Measurements from ENCODE around the gene EFHC1. TPM values are rescaled to one million over a fixed set of nuclear protein-coding genes. Genes with fewer than 3 reads are reported as not detected.
"Not testable (repeated sequence)": the region's sequence is repeated elsewhere in the genome, so short reads cannot be mapped to it uniquely, and the experiment has no call there.

The EFHC1 gene
- total RNA-seq, 8 experiments from 2014 or later = 15.5 to 74.2 (median 32.0) TPM

GRCh38 chr6:52420668-52421358, 671 bp downstream of the EFHC1 start:
- in situ Hi-C loops (cut with MboI; ENCODE audit: low pct_unique_long_range_greater_than_20kb in 2 of 9, low sequenced_read_pairs in 9 of 9, unreplicated experiment in 9 of 9) = loop anchor here in 3 of 9 experiments (25.0 kb wide), 3 partner anchors 134 to 241 kb away; partner anchors contain the start of genes MCM3 (in 1 of the 3), TMEM14A (in 1 of the 3) and TRAM2 (in 1 of the 3)
- H3K27ac ChIP-seq = peak overlapping the region; percentile 0 to 7
- ATAC-seq (replicated peaks in 6 of 8) = peak; percentile 3 to 32 (median 18)

GRCh38 chr6:52422156-52422555, 2.0 kb downstream of the EFHC1 start:
- no peak for ATAC-seq (replicated peaks in 6 of 8)
- H3K4me3 ChIP-seq = no peak overlapping the region
- WGBS, 10 experiments = 69 to 100% (median 100%) methylated on average over 1 to 2 of the region's 2 CpGs; no CpG with 5 or more reads in 1 of the 10 experiments
- peaks cover 6 to 12% of the 10 kb centered on the region in 2 donors for H3K4me1 ChIP-seq (replicated peaks in 1 of 2)
- in situ Hi-C loops (cut with MboI; ENCODE audit: low pct_unique_long_range_greater_than_20kb in 2 of 9, low sequenced_read_pairs in 9 of 9, unreplicated experiment in 9 of 9) = loop anchor here in 3 of 9 experiments (25.0 kb wide), 3 partner anchors 135 to 240 kb away; partner anchors contain the start of genes MCM3 (in 1 of the 3), TMEM14A (in 1 of the 3) and TRAM2 (in 1 of the 3)
- no peak overlapping the region for H3K27ac ChIP-seq

More at GRCh38 chr6:52420668-52421358, 671 bp downstream of the EFHC1 start:
- H3K4me3 ChIP-seq = peak overlapping the region; percentile 43 to 69 (median 58)
- WGBS, 10 experiments = 0 to 4% (median 1%) methylated on average over 4 to 19 of the region's 21 CpGs
- peaks cover 8 to 12% of the 10 kb centered on the region in 2 donors for H3K4me1 ChIP-seq (replicated peaks in 1 of 2)

DNA sequence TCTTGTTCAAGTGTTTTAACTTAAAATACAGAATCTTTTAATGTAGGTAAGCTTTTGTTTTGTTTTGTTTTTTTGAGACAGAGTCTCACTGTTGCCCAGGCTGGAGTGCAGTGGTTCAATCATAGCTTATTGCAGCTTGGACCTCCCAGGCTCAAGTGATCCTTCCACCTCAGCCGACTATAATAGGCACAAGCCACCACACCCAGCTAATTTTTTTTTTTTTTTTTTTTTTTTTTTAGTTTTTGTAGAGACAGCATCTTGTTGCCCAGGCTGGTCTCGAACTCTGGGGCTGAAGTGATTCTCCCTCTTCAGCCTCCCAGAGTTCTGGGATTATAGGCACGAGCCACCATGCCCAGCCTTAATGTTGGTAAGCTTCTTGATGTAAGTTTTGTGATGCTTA, 3.3 kb downstream of the EFHC1 start:
- Histone ChIP-seq H3K4me1 (replicated peaks in 1 of 2) (peaks cover 4 to 12% of the 10 kb centered on the region in 2 donors), H3K27ac (no peak overlapping the region), H3K4me3 (no peak overlapping the region)
- in situ Hi-C loops (cut with MboI; ENCODE audit: low pct_unique_long_range_greater_than_20kb in 2 of 9, low sequenced_read_pairs in 9 of 9, unreplicated experiment in 9 of 9) = loop anchor here in 3 of 9 experiments (25.0 kb wide), 3 partner anchors 136 to 239 kb away; partner anchors contain the start of genes MCM3 (in 1 of the 3), TMEM14A (in 1 of the 3) and TRAM2 (in 1 of the 3)
- WGBS, 10 experiments = 52 to 93% (median 75%) methylated on average over 2 to 3 of the region's 3 CpGs; no CpG with 5 or more reads in 3 of the 10 experiments
- no peak for ATAC-seq (replicated peaks in 6 of 8)

DNA sequence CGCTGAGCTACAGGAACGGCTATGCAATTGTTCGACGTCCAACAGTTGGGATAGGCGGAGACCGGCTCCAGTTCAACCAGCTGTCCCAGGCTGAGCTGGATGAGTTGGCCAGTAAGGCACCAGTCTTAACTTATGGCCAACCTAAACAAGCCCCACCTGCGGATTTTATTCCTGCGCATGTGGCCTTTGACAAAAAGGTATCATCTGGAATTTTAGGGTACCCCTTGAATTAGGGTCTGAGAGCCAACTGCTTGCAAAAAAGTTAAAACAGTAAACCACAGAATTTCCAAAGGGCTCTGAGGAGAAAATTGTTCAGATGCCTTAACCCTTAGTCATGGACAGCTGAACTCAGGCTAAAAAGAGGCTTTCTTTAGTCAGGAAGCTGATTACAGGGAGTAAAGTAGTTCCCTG, 3.8 kb downstream of the EFHC1 start:
- H3K4me3 ChIP-seq = no peak overlapping the region
- WGBS, 10 experiments = 40 to 100% (median 86%) methylated on average over 1 to 8 of the region's 8 CpGs; no CpG with 5 or more reads in 3 of the 10 experiments
- in situ Hi-C loops (cut with MboI; ENCODE audit: low pct_unique_long_range_greater_than_20kb in 2 of 9, low sequenced_read_pairs in 9 of 9, unreplicated experiment in 9 of 9) = loop anchor here in 3 of 9 experiments (25.0 kb wide), 3 partner anchors 137 to 238 kb away; partner anchors contain the start of genes MCM3 (in 1 of the 3), TMEM14A (in 1 of the 3) and TRAM2 (in 1 of the 3)
- peaks cover 4 to 12% of the 10 kb centered on the region in 2 donors for H3K4me1 ChIP-seq (replicated peaks in 1 of 2)
- peak in 1 of 8 experiments; percentile 15 for ATAC-seq (replicated peaks in 6 of 8)
- H3K27ac ChIP-seq = no peak overlapping the region

DNA sequence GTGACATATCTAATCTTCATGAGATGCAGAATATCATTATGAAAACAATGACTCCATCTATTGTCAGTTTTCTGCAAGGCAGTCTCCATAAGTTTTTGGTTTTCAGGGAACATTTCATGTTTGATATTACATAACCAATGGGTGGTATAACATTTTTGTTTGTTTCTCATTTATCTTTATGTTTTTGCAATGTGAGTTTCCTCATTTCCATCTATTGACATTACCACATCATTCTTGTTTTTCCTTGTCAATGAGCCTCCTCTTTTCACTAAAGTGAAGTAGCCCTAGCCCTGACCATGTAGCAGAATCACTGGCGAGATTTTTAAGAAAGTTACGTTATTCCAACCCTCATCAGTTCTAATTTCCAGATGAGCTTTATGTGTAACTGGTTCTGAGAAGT, 4.4 kb downstream of the EFHC1 start:
- H3K4me1 ChIP-seq (replicated peaks in 1 of 2) = peaks cover 0 to 8% of the 10 kb centered on the region in 2 donors
- in situ Hi-C loops (cut with MboI; ENCODE audit: low pct_unique_long_range_greater_than_20kb in 2 of 9, low sequenced_read_pairs in 9 of 9, unreplicated experiment in 9 of 9) = loop anchor here in 3 of 9 experiments (25.0 kb wide), 3 partner anchors 137 to 238 kb away; partner anchors contain the start of genes MCM3 (in 1 of the 3), TMEM14A (in 1 of the 3) and TRAM2 (in 1 of the 3)
- no peak overlapping the region for H3K27ac ChIP-seq
- 86 to 100% (median 96%) methylated on average over 1 to 2 of the region's 2 CpGs; no CpG with 5 or more reads in 2 of the 10 experiments for WGBS, 10 experiments
- no peak for ATAC-seq (replicated peaks in 6 of 8)
- no peak overlapping the region for H3K4me3 ChIP-seq

DNA sequence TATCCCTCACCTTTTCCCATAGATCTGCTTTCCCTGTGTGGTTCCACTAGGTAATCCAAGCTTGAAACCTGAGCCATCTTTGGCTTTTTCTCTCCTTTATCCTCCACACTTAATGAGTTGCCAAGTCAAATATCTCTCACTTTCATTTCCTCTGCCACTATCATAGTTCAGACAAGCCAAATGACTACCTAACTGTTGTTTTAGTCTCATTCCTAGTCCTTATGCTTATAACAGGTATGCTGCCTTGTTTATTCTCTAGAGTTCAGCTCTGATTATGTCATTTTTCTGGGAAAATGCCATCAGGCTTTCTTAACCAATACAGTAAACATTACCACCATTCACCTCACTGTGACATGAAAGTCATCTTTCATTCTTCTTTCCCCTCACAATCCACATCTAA, 6.5 kb downstream of the EFHC1 start:
- no peak for ATAC-seq (replicated peaks in 6 of 8)
- Histone ChIP-seq H3K4me1 (replicated peaks in 1 of 2) (peaks cover 0 to 3% of the 10 kb centered on the region in 2 donors), H3K4me3 (no peak overlapping the region), H3K27ac (no peak overlapping the region)
- in situ Hi-C loops (cut with MboI; ENCODE audit: low pct_unique_long_range_greater_than_20kb in 2 of 9, low sequenced_read_pairs in 9 of 9, unreplicated experiment in 9 of 9) = no loop called here

DNA sequence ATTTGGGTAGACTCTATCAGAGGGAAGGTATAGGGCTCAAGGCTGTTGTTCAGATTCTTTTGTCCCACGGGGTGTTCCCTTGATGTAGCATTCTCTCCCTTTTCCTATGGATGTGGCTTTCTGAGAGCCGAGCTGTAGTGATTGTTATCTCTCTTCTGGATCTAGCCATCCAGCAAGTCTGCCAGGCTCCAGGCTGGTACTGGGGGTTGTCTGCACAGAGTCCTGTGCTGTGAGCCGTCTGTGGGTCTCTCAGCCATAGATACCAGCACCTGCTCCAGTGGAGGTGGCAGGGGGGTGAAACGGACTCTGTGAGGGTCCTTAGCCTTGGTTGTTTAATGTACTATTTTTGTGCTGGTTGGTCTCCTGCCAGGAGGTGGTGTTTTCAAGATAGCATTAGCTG, 13.2 kb downstream of the EFHC1 start:
- H3K4me1 ChIP-seq (replicated peaks in 1 of 2); H3K27ac ChIP-seq; H3K4me3 ChIP-seq; ATAC-seq (replicated peaks in 6 of 8); in situ Hi-C loops (cut with MboI; ENCODE audit: low pct_unique_long_range_greater_than_20kb in 2 of 9, low sequenced_read_pairs in 9 of 9, unreplicated experiment in 9 of 9): not testable (repeated sequence)
- 70 to 100% (median 84%) methylated on average over 1 to 2 of the region's 4 CpGs; no CpG with 5 or more reads in 5 of the 10 experiments for WGBS, 10 experiments

DNA sequence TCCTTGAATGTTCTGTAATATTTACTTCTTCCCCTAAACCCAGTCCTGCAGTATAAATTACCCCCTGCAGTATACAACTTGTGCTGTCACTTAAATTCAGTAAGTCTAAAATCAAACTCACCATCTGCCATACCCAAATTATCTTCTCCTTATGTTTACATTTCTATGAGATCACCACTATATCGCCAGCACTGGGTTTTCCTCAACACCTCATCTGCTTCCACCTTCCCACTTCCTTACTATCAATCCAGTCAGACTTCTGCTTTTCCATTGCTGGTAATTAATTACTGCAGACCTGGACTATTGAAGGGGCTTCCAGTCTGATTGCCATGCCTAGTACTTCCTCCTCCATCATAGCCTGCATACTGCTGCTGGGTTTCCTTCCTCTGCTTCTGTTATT, 15.2 kb downstream of the EFHC1 start:
- in situ Hi-C loops (cut with MboI; ENCODE audit: low pct_unique_long_range_greater_than_20kb in 2 of 9, low sequenced_read_pairs in 9 of 9, unreplicated experiment in 9 of 9) = no loop called here
- H3K4me3 ChIP-seq = no peak overlapping the region
- WGBS, 10 experiments = 27 to 100% (median 100%) methylated on average over 1 of the region's 1 CpG; no CpG with 5 or more reads in 4 of the 10 experiments

DNA sequence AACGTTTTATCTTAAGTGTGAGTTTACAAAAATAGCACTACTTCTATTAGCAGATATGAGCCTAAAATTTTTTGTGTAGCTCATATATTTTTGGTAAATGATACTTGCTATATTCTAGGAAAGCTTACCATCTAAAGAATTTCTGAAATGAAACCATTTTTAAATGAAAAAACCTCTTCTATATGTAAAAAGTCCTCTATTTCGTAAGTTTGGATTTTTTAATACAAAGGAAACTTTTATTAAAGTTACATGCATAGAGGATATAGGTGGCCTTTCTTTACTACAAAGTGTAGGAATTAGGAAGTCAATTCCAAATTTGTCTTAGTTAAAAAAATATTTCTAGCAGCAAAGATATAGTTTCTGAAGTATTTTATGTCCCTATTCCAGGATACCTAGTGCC, 18.8 kb downstream of the EFHC1 start:
- no peaks in the 10 kb centered on the region for H3K4me1 ChIP-seq (replicated peaks in 1 of 2)
- ATAC-seq (replicated peaks in 6 of 8) = no peak
- H3K4me3 ChIP-seq = no peak overlapping the region
- 50 to 100% (median 94%) methylated on average over 1 to 2 of the region's 2 CpGs for WGBS, 10 experiments
- in situ Hi-C loops (cut with MboI; ENCODE audit: low pct_unique_long_range_greater_than_20kb in 2 of 9, low sequenced_read_pairs in 9 of 9, unreplicated experiment in 9 of 9) = no loop called here
- no peak overlapping the region for H3K27ac ChIP-seq

More for the DNA sequence above, 15.2 kb downstream of the EFHC1 start:
- Histone ChIP-seq H3K4me1 (replicated peaks in 1 of 2) (no peaks in the 10 kb centered on the region), H3K27ac (no peak overlapping the region)
- ATAC-seq (replicated peaks in 6 of 8) = no peak

DNA sequence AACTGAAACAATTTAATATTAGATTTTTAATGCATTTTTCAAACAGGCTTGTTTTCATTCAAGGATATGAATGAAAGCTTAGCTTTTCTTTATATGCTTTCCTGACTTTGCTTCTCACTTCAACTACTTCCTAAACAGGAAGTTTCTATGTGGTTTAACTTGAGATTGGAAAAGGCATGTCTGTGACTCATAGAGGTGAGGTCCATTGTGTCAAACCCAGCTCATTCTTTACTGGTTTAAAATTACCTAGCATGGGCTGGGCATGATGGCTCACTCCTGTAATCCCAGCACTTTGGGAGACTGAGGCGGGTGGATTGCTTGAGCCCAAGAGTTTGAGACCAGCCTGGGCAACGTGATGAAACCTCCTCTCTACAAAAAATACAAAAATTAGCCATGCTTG, 34.4 kb downstream of the EFHC1 start:
- in situ Hi-C loops (cut with MboI; ENCODE audit: low pct_unique_long_range_greater_than_20kb in 2 of 9, low sequenced_read_pairs in 9 of 9, unreplicated experiment in 9 of 9) = no loop called here
- Histone ChIP-seq H3K27ac (no peak overlapping the region), H3K4me3 (no peak overlapping the region), H3K4me1 (replicated peaks in 1 of 2) (no peaks in the 10 kb centered on the region)
- WGBS, 10 experiments = 67 to 100% (median 75%) methylated on average over 2 of the region's 2 CpGs; no CpG with 5 or more reads in 5 of the 10 experiments
- no peak for ATAC-seq (replicated peaks in 6 of 8)

GRCh38 chr6:52457096-52457495, 37.0 kb downstream of the EFHC1 start:
- H3K27ac ChIP-seq = no peak overlapping the region
- H3K4me3 ChIP-seq = no peak overlapping the region
- whole genome bisulfite sequencing, 10 experiments = 85 to 97% (median 94%) methylated on average over 2 of the region's 2 CpGs; no CpG with 5 or more reads in 2 of the 10 experiments
- H3K4me1 ChIP-seq (replicated peaks in 1 of 2) = no peaks in the 10 kb centered on the region
- in situ Hi-C loops (cut with MboI; ENCODE audit: low pct_unique_long_range_greater_than_20kb in 2 of 9, low sequenced_read_pairs in 9 of 9, unreplicated experiment in 9 of 9) = no loop called here
- ATAC-seq (replicated peaks in 6 of 8) = no peak

- 45 to 100% (median 83%) methylated on average over 1 to 2 of the region's 2 CpGs; no CpG with 5 or more reads in 1 of the 10 experiments for WGBS, 10 experiments
- H3K27ac ChIP-seq; ATAC-seq (replicated peaks in 6 of 8); H3K4me1 ChIP-seq (replicated peaks in 1 of 2); H3K4me3 ChIP-seq; in situ Hi-C loops (cut with MboI; ENCODE audit: low pct_unique_long_range_greater_than_20kb in 2 of 9, low sequenced_read_pairs in 9 of 9, unreplicated experiment in 9 of 9): not testable (repeated sequence)
Observed at GRCh38 chr6:52461194-52461593, 41.1 kb downstream of the EFHC1 start.

GRCh38 chr6:52474173-52474572, 54.0 kb downstream of the EFHC1 start:
- no peaks in the 10 kb centered on the region for H3K4me1 ChIP-seq (replicated peaks in 1 of 2)
- 50 to 100% (median 93%) methylated on average over 1 to 4 of the region's 4 CpGs for whole genome bisulfite sequencing, 10 experiments
- no peak overlapping the region for H3K27ac ChIP-seq
- no peak overlapping the region for H3K4me3 ChIP-seq
- in situ Hi-C loops (cut with MboI; ENCODE audit: low pct_unique_long_range_greater_than_20kb in 2 of 9, low sequenced_read_pairs in 9 of 9, unreplicated experiment in 9 of 9) = no loop called here
- ATAC-seq (replicated peaks in 6 of 8) = peak in 3 of 8 experiments; percentile 42 to 87 (median 63)

Data from motor neuron (in vitro differentiated cells).